CD4-positive, alpha-beta memory T cell (primary cell): ENCODE results near the gene OR4K17. TPM values are rescaled to one million over a fixed set of nuclear protein-coding genes. Genes with fewer than 3 reads are reported as not detected.
"Not testable (repeated sequence)": the region's sequence is repeated elsewhere in the genome, so short reads cannot be mapped to it uniquely, and the experiment has no call there.

ENCODE experiments used
- CTCF ChIA-PET: fragments of 350-600 bp; sonication (Branson Sonifier 250); formaldehyde crosslinking; loops from one replicate; lab custom pipeline; 2021; ENCODE audit warnings: inconsistent platforms; ENCODE audit not compliant: partially characterized antibody; lab: Charles Lee
- POLR2A ChIA-PET: fragments of 350-600 bp; sonication (Branson Sonifier 250); formaldehyde crosslinking; loops from one replicate; lab custom pipeline; 2021; ENCODE audit not compliant: partially characterized antibody; lab: Charles Lee
- DNase-seq, 5 donors: peaks; one replicate each; pipeline versions ENCODE4 v3.0.0 to v3.0.0-alpha.2; 2020 to 2022; ENCODE audit warnings: mixed read lengths in 1 of 5
- H3K27ac ChIP-seq: one replicate; pipeline ENCODE4 v1.7.0; 2013; ENCODE audit warnings: low read depth, low read length
- H3K27me3 ChIP-seq: 2 replicates; pipeline ENCODE4 v1.7.0; 2013; ENCODE audit warnings: mild to moderate bottlenecking, low read length, moderate library complexity; ENCODE audit not compliant: insufficient read depth
- H3K36me3 ChIP-seq: 2 replicates; pipeline ENCODE4 v1.7.0; 2013; ENCODE audit warnings: mild to moderate bottlenecking, low read length, moderate library complexity; ENCODE audit not compliant: insufficient read depth
- H3K4me1 ChIP-seq: 2 replicates; pipeline ENCODE4 v1.7.0; 2013; ENCODE audit warnings: mild to moderate bottlenecking, low read length, moderate library complexity; ENCODE audit not compliant: insufficient read depth
- H3K4me3 ChIP-seq, 2 donors: one replicate each; pipeline ENCODE4 v1.7.0; 2013; ENCODE audit warnings: low read length in 2 of 2, mild to moderate bottlenecking in 1 of 2
- H3K9me3 ChIP-seq, 2 donors: one replicate each; pipeline ENCODE4 v1.7.0; 2013; ENCODE audit warnings: low read length in 2 of 2, control low read depth in 1 of 2; ENCODE audit not compliant: control insufficient read depth in 1 of 2
- H3K27ac Mint-ChIP-seq, 7 donors: one replicate each; pipeline ENCODE4 v1.8.0; 2020 to 2021; ENCODE audit warnings: mixed read lengths in 7 of 7, mild to moderate bottlenecking in 6 of 7, inconsistent platforms in 3 of 7, moderate library complexity in 3 of 7
- H3K27me3 Mint-ChIP-seq, 2 donors: one replicate each; pipeline ENCODE4 v1.8.0; 2020 to 2021; ENCODE audit warnings: mixed read lengths in 2 of 2
- H3K36me3 Mint-ChIP-seq, 2 donors: one replicate each; pipeline ENCODE4 v1.8.0; 2020 to 2021; ENCODE audit warnings: mixed read lengths in 2 of 2, inconsistent platforms in 1 of 2, mild to moderate bottlenecking in 1 of 2
- H3K4me1 Mint-ChIP-seq, 4 donors: one replicate each; pipeline ENCODE4 v1.8.0; 2020 to 2021; ENCODE audit warnings: mixed read lengths in 4 of 4, mild to moderate bottlenecking in 1 of 4
- H3K4me3 Mint-ChIP-seq, 8 donors: one replicate each; pipeline ENCODE4 v1.8.0; 2020 to 2021; ENCODE audit warnings: mixed read lengths in 8 of 8, mild to moderate bottlenecking in 7 of 8, moderate library complexity in 6 of 8, inconsistent platforms in 3 of 8
- H3K9me3 Mint-ChIP-seq, 8 donors: one replicate each; pipeline ENCODE4 v1.8.0; 2020 to 2021; ENCODE audit warnings: mixed read lengths in 8 of 8, mild to moderate bottlenecking in 5 of 8, inconsistent platforms in 3 of 8, moderate library complexity in 1 of 8
- intact Hi-C: fragments of 100-400 bp; cut with micrococcal nuclease; formaldehyde crosslinking; loops from one replicate; pipeline ENCODE4 v1.15.1; 2023
- polyA plus RNA-seq, 2 donors: library from polyadenylated mRNA; unstranded; fragments of 300-500 nt; fragmentation: Illumina TruSeq; gene quantifications; one replicate each; pipeline ENCODE4 v1.2.3, GENCODE V29; 2021
- total RNA-seq, 2 experiments: library from RNA; stranded (reverse); gene quantifications; one replicate each; pipeline ENCODE4 v1.2.3, GENCODE V29; 2021

OR4K17 gene
- total RNA-seq (not detected), polyA plus RNA-seq (not detected)

GRCh38 chr14:20110438-20110837, at the start of gene OR4K17:
Gene OR4K17, plus strand, starts transcription at chr14:20110739. Its CDS starts 6,761 bp downstream, at chr14:20117500.
- H3K9me3 Mint-ChIP-seq = peaks cover 0 to 9% (median 0%) of the 10 kb centered on the region in 8 donors
- no peak within 1 kb of the TSS for H3K4me3 Mint-ChIP-seq
- Histone ChIP-seq H3K4me3 (no peak within 1 kb of the TSS), H3K27me3 (no peaks in the 10 kb centered on the region), H3K27ac (no peak within 1 kb of the TSS), H3K4me1 (no peaks in the 10 kb centered on the region), H3K36me3 (no peaks in the 10 kb centered on the region), H3K9me3 (no peaks in the 10 kb centered on the region)
- ChIA-PET POLR2A (no interaction called here), CTCF (no interaction called here)
- no peaks in the 10 kb centered on the region for H3K27me3 Mint-ChIP-seq
- H3K4me1 Mint-ChIP-seq = no peaks in the 10 kb centered on the region
- H3K27ac Mint-ChIP-seq = no peak within 1 kb of the TSS
- DNase-seq = no peak
- intact Hi-C loops = no loop called here
- H3K36me3 Mint-ChIP-seq = no peaks in the 10 kb centered on the region

DNA sequence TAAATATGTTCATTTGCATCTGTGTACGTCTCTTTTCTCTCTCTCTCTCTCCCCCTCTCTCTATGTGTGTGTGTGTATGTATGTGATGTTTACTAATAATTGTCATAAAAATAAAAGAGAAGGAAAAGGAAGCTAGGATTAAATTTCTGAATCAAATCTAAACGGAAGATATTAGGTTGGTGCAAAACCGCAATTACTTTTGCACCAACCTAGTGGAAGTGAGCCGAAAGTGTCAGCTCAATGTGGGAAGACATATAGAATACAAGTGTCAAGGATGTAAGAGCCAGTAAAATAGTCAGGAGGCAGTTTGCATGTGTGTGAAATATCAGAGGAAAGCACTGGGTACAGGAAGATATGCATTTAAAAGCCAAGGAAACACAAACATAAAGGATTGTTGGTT, 18.5 kb upstream of the OR4K17 start:
- no peaks in the 10 kb centered on the region for H3K4me1 ChIP-seq
- H3K36me3 ChIP-seq = no peaks in the 10 kb centered on the region
- H3K4me1 Mint-ChIP-seq = peaks cover 0 to 5% (median 4%) of the 10 kb centered on the region in 4 donors
- intact Hi-C loops = no loop called here
- ChIA-PET POLR2A (no interaction called here), CTCF (no interaction called here)
- H3K36me3 Mint-ChIP-seq = no peaks in the 10 kb centered on the region
- H3K4me3 Mint-ChIP-seq = no peak overlapping the region
- peaks cover 0 to 2% (median 0%) of the 10 kb centered on the region in 8 donors for H3K9me3 Mint-ChIP-seq
- no peak overlapping the region for H3K27ac ChIP-seq
- DNase-seq = no peak
- H3K27ac Mint-ChIP-seq = peak overlapping the region in 1 of 7 donors; percentile 53
- no peaks in the 10 kb centered on the region for H3K9me3 ChIP-seq
- peaks cover 0 to 2% of the 10 kb centered on the region in 2 donors for H3K27me3 Mint-ChIP-seq
- no peak overlapping the region for H3K4me3 ChIP-seq
- H3K27me3 ChIP-seq = no peaks in the 10 kb centered on the region

DNA sequence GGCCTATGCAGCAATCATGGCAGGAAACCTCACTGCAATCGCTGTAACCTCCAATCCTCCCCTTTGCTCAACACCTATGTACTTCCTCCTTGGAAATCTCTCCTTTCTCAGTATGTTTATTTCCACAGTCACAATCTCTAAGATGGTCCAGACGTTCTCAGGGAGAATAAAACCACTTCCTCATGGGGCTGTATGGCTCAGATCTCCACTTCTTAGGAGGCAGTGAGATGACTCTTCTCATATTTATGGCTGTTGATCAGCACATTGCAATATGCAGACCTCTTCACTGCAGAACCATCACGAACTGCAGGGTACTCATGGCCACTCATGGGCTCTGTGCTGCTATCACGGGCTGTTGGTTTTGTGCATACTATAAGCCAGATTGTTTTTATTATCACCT, 17.1 kb upstream of the OR4K17 start:
- H3K4me3 Mint-ChIP-seq = no peak overlapping the region
- DNase-seq = no peak
- H3K27ac Mint-ChIP-seq = no peak overlapping the region
- peaks cover 0 to 2% (median 0%) of the 10 kb centered on the region in 8 donors for H3K9me3 Mint-ChIP-seq
- ChIA-PET POLR2A (no interaction called here), CTCF (no interaction called here)
- Histone ChIP-seq H3K4me1 (no peaks in the 10 kb centered on the region), H3K4me3 (no peak overlapping the region), H3K27me3 (no peaks in the 10 kb centered on the region), H3K27ac (no peak overlapping the region), H3K9me3 (no peaks in the 10 kb centered on the region), H3K36me3 (no peaks in the 10 kb centered on the region)
- peaks cover 0 to 5% (median 4%) of the 10 kb centered on the region in 4 donors for H3K4me1 Mint-ChIP-seq
- peaks cover 0 to 2% of the 10 kb centered on the region in 2 donors for H3K27me3 Mint-ChIP-seq
- intact Hi-C loops = no loop called here
- no peaks in the 10 kb centered on the region for H3K36me3 Mint-ChIP-seq

- H3K4me1 ChIP-seq, H3K27me3 Mint-ChIP-seq, DNase-seq, POLR2A ChIA-PET, CTCF ChIA-PET, H3K36me3 ChIP-seq, H3K4me3 ChIP-seq, H3K36me3 Mint-ChIP-seq, H3K27ac ChIP-seq, H3K4me3 Mint-ChIP-seq, H3K4me1 Mint-ChIP-seq, H3K27me3 ChIP-seq, H3K9me3 ChIP-seq, intact Hi-C loops, H3K27ac Mint-ChIP-seq: not testable (repeated sequence)
- H3K9me3 Mint-ChIP-seq = peaks cover 0 to 13% (median 4%) of the 10 kb centered on the region in 8 donors
Observed at GRCh38 chr14:20098926-20099770, 11.4 kb upstream of the OR4K17 start.

DNA sequence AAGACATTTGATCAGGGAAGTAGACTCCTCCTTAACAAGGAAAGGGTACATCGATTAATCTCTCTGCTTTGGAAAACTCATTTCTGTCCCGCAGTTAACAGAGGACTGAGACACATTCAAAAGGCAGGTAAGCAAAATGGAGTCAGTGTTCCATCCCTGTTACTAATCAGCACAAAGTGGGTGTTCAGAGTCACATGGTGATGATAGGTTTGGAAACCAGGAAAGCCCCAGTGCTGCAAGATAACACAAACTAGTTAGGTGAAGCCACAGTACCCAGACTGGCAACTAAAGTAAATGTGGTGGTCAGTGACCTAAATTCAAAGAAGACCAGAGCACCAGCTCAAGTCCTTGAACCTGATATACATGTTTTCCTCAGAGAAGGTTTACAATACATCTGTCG, 1.8 kb downstream of the OR4K17 start:
- H3K4me1 Mint-ChIP-seq = no peaks in the 10 kb centered on the region
- Histone ChIP-seq H3K36me3 (no peaks in the 10 kb centered on the region), H3K9me3 (no peaks in the 10 kb centered on the region), H3K27ac (no peak overlapping the region), H3K4me3 (no peak overlapping the region), H3K4me1 (no peaks in the 10 kb centered on the region), H3K27me3 (no peaks in the 10 kb centered on the region)
- no peaks in the 10 kb centered on the region for H3K36me3 Mint-ChIP-seq
- ChIA-PET POLR2A (no interaction called here), CTCF (no interaction called here)
- H3K4me3 Mint-ChIP-seq = no peak overlapping the region
- H3K27me3 Mint-ChIP-seq = no peaks in the 10 kb centered on the region
- H3K27ac Mint-ChIP-seq = no peak overlapping the region
- peaks cover 0 to under 1% (median 0%) of the 10 kb centered on the region in 8 donors for H3K9me3 Mint-ChIP-seq
- intact Hi-C loops = no loop called here
- DNase-seq = no peak

- no peaks in the 10 kb centered on the region for H3K4me1 Mint-ChIP-seq
- Histone ChIP-seq H3K4me3 (no peak overlapping the region), H3K9me3 (peaks cover 0 to 7% of the 10 kb centered on the region in 2 donors), H3K27me3 (no peaks in the 10 kb centered on the region), H3K27ac (no peak overlapping the region), H3K4me1 (no peaks in the 10 kb centered on the region), H3K36me3 (no peaks in the 10 kb centered on the region)
- H3K9me3 Mint-ChIP-seq = peaks cover 10 to 35% (median 30%) of the 10 kb centered on the region in 8 donors
- ChIA-PET POLR2A (no interaction called here), CTCF (no interaction called here)
- H3K27me3 Mint-ChIP-seq = peaks cover 5% of the 10 kb centered on the region in 2 donors
- peaks cover 3% of the 10 kb centered on the region in 2 donors for H3K36me3 Mint-ChIP-seq
- no peak overlapping the region for H3K27ac Mint-ChIP-seq
- intact Hi-C loops = no loop called here
- H3K4me3 Mint-ChIP-seq = no peak overlapping the region
- no peak for DNase-seq
Observed at GRCh38 chr14:20116748-20117147, 6.2 kb downstream of the OR4K17 start.

DNA sequence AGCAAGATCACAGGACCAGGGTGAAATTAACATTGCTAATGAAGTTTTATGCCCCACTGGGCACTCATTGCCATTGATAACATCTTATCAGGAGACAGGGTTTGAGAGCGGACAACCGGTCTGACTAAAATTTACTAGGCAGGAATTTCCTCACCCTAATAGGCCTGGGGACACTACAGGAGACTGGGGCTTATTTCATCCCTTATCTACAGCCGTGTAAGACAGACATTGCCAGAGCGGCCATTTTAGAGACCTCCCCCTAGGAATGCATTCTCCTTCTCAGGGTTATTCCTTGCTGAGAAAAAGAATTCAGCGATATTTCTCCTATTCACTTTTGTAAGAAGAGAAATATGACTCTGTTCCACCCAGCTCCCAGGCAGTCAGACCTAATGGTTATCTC, 8.3 kb downstream of the OR4K17 start:
- H3K27me3 ChIP-seq = no peaks in the 10 kb centered on the region
- peaks cover 0 to 7% of the 10 kb centered on the region in 2 donors for H3K9me3 ChIP-seq
- peaks cover 3% of the 10 kb centered on the region in 2 donors for H3K36me3 Mint-ChIP-seq
- H3K27ac Mint-ChIP-seq = no peak overlapping the region
- no peak overlapping the region for H3K4me3 Mint-ChIP-seq
- CTCF ChIA-PET = no interaction called here
- no peak for DNase-seq
- intact Hi-C loops = no loop called here
- POLR2A ChIA-PET = no interaction called here
- no peaks in the 10 kb centered on the region for H3K4me1 ChIP-seq
- peaks cover 5 to 6% of the 10 kb centered on the region in 2 donors for H3K27me3 Mint-ChIP-seq
- H3K4me3 ChIP-seq = no peak overlapping the region
- H3K36me3 ChIP-seq = no peaks in the 10 kb centered on the region
- peaks cover 10 to 37% (median 30%) of the 10 kb centered on the region in 8 donors for H3K9me3 Mint-ChIP-seq
- no peaks in the 10 kb centered on the region for H3K4me1 Mint-ChIP-seq
- H3K27ac ChIP-seq = no peak overlapping the region
